Mesenchymal stem cell (in vitro differentiated cells and primary cell): ENCODE results near the gene SPATS2L.

Experiments used
- DNase-seq: peaks from one replicate; pipeline ENCODE4 v3.0.0-alpha.2; 2013
- H2AFZ ChIP-seq: one replicate; pipeline ENCODE4 v1.6.1; 2013; ENCODE audit warnings: low read depth, mild to moderate bottlenecking, control low read depth, inconsistent platforms, low read length, moderate library complexity
- H2AK5ac ChIP-seq: 2 replicates; pipeline ENCODE4 v1.6.1; 2013; ENCODE audit warnings: low read length, moderate library complexity, mild to moderate bottlenecking, inconsistent platforms; ENCODE audit not compliant: severe bottlenecking
- H2BK120ac ChIP-seq: one replicate; pipeline ENCODE4 v1.6.1; 2013; ENCODE audit warnings: low read depth, mild to moderate bottlenecking, inconsistent platforms, low read length, moderate library complexity
- H2BK12ac ChIP-seq, 2 experiments: one replicate each; pipeline ENCODE4 v1.6.1; 2013; ENCODE audit warnings: inconsistent platforms in 2 of 2, low read length in 2 of 2, mild to moderate bottlenecking in 2 of 2, moderate library complexity in 2 of 2, control low read depth in 1 of 2
- H2BK15ac ChIP-seq: one replicate; pipeline ENCODE4 v1.6.1; 2013; ENCODE audit warnings: mild to moderate bottlenecking, low read depth, inconsistent platforms; ENCODE audit not compliant: poor library complexity, severe bottlenecking
- H2BK5ac ChIP-seq: 2 replicates; pipeline ENCODE4 v1.6.1; 2013; ENCODE audit warnings: low read depth, mild to moderate bottlenecking, low read length, control low read depth, inconsistent platforms; ENCODE audit not compliant: poor library complexity, severe bottlenecking
- H3K14ac ChIP-seq, 2 experiments: one replicate each; pipeline ENCODE4 v1.6.1; 2013; ENCODE audit warnings: inconsistent platforms in 2 of 2, low read length in 2 of 2, control low read depth in 1 of 2, mild to moderate bottlenecking in 1 of 2, moderate library complexity in 1 of 2
- H3K18ac ChIP-seq, 2 experiments: one replicate each; pipeline ENCODE4 v1.6.1; 2013; ENCODE audit warnings: inconsistent platforms in 2 of 2, low read length in 2 of 2, control low read depth in 1 of 2, low read depth in 1 of 2, mild to moderate bottlenecking in 1 of 2
- H3K23ac ChIP-seq, 2 experiments: one replicate each; pipeline ENCODE4 v1.6.1; 2013; ENCODE audit warnings: inconsistent platforms in 2 of 2, low read length in 2 of 2, mild to moderate bottlenecking in 2 of 2, moderate library complexity in 2 of 2, control low read depth in 1 of 2
- H3K27ac ChIP-seq: 2 replicates; pipeline ENCODE4 v1.5.1; 2013; ENCODE audit warnings: mild to moderate bottlenecking, moderate library complexity, low read length, control low read depth, inconsistent platforms; ENCODE audit not compliant: poor library complexity, severe bottlenecking
- H3K27me3 ChIP-seq, 2 experiments: 2 replicates each; pipeline versions ENCODE4 v1.6.1 to v1.7.0; 2013; ENCODE audit warnings: low read length in 2 of 2, mild to moderate bottlenecking in 2 of 2, moderate library complexity in 2 of 2, control low read depth in 1 of 2, inconsistent platforms in 1 of 2; ENCODE audit not compliant: control insufficient read depth in 1 of 2, insufficient read depth in 1 of 2
- H3K36me3 ChIP-seq, 2 experiments: 2 replicates each; pipeline versions ENCODE4 v1.6.1 to v1.7.0; 2013; ENCODE audit warnings: low read length in 2 of 2, control low read depth in 1 of 2, inconsistent platforms in 1 of 2, low read depth in 1 of 2, mild to moderate bottlenecking in 1 of 2; ENCODE audit not compliant: insufficient read depth in 2 of 2, control insufficient read depth in 1 of 2
- H3K4ac ChIP-seq, 2 experiments: one replicate each; pipeline ENCODE4 v1.6.1; 2013; ENCODE audit warnings: inconsistent platforms in 2 of 2, low read length in 2 of 2, mild to moderate bottlenecking in 2 of 2, moderate library complexity in 2 of 2, control low read depth in 1 of 2, low read depth in 1 of 2
- H3K4me1 ChIP-seq: 2 replicates; pipeline ENCODE4 v1.6.1; 2013; ENCODE audit warnings: low read depth, low read length, control low read depth; ENCODE audit not compliant: control insufficient read depth, insufficient read depth
- H3K4me2 ChIP-seq: 2 replicates; pipeline ENCODE4 v1.6.1; 2013; ENCODE audit warnings: low read length, mild to moderate bottlenecking, inconsistent platforms; ENCODE audit not compliant: poor library complexity, severe bottlenecking
- H3K4me3 ChIP-seq, 2 experiments: 2 replicates each; pipeline versions ENCODE4 v1.5.1 to v1.7.0; 2013; ENCODE audit warnings: low read length in 2 of 2, mild to moderate bottlenecking in 2 of 2, control low read depth in 1 of 2, low read depth in 1 of 2; ENCODE audit not compliant: insufficient read depth in 1 of 2
- H3K79me1 ChIP-seq: replicated peaks from 2 replicates; pipeline ENCODE4 v1.6.1; 2013; ENCODE audit warnings: mild to moderate bottlenecking, control low read depth, low read length, inconsistent platforms; ENCODE audit not compliant: poor library complexity, severe bottlenecking
- H3K9ac ChIP-seq: 2 replicates; pipeline ENCODE4 v1.7.0; 2013; ENCODE audit warnings: mild to moderate bottlenecking, low read length, moderate library complexity
- H3K9me3 ChIP-seq: 2 replicates; pipeline ENCODE4 v1.7.0; 2013; ENCODE audit warnings: mild to moderate bottlenecking, low read length; ENCODE audit not compliant: control insufficient read depth
- H4K8ac ChIP-seq: one replicate; pipeline ENCODE4 v1.6.1; 2013; ENCODE audit warnings: inconsistent platforms, mild to moderate bottlenecking, low read length, moderate library complexity
- H4K91ac ChIP-seq: one replicate; pipeline ENCODE4 v1.6.1; 2013; ENCODE audit warnings: mild to moderate bottlenecking, low read length, inconsistent platforms
- WGBS: methylation state at CpG from one replicate; pipeline ENCODE4 v1.1.7; 2013; ENCODE audit warnings: mixed read lengths; 5-methylcytosine and 5-hydroxymethylcytosine counted together

Gene SPATS2L

GRCh38 chr2:200274116-200275075 is 32.1 kb upstream of the SPATS2L start:
- H3K36me3 ChIP-seq = no peaks in the 10 kb centered on the region
- H3K4me1 ChIP-seq = no peaks in the 10 kb centered on the region
- H3K27ac ChIP-seq = no peak overlapping the region

GRCh38 chr2:200275295-200276013 is 31.0 kb upstream of the SPATS2L start:
- Histone ChIP-seq H3K27me3 (no peaks in the 10 kb centered on the region), H2BK15ac (no peak overlapping the region), H4K8ac (peak overlapping the region; percentile 13), H3K4me1 (no peaks in the 10 kb centered on the region), H2AK5ac (no peak overlapping the region), H3K18ac (peak overlapping the region; percentile 9 to 23), H3K9ac (no peak overlapping the region), H3K23ac (no peak overlapping the region), H3K27ac (no peak overlapping the region), H3K4me2 (no peak overlapping the region), H2BK12ac (peak overlapping the region in 1 of 2 experiments; percentile 84), H3K36me3 (no peaks in the 10 kb centered on the region), H3K4ac (no peak overlapping the region), H2AFZ (no peak overlapping the region), H3K79me1 (no peaks in the 10 kb centered on the region), H4K91ac (no peak overlapping the region), H3K9me3 (no peaks in the 10 kb centered on the region), H2BK120ac (no peak overlapping the region), H3K14ac (no peak overlapping the region), H2BK5ac (no peak overlapping the region), H3K4me3 (no peak overlapping the region)
- DNase-seq = no peak
- 93% methylated on average over 5 of the region's 5 CpGs for WGBS

More at GRCh38 chr2:200274116-200275075, 32.1 kb upstream of the SPATS2L start:
- Histone ChIP-seq H3K79me1 (no peaks in the 10 kb centered on the region), H2BK12ac (no peak overlapping the region), H3K4ac (peak overlapping the region in 1 of 2 experiments; percentile 30), H3K9ac (no peak overlapping the region), H3K4me2 (no peak overlapping the region), H3K14ac (no peak overlapping the region), H4K8ac (no peak overlapping the region), H2BK120ac (no peak overlapping the region), H3K9me3 (no peaks in the 10 kb centered on the region), H4K91ac (no peak overlapping the region), H2BK5ac (no peak overlapping the region), H3K18ac (peak overlapping the region in 1 of 2 experiments; percentile 11), H2BK15ac (no peak overlapping the region), H3K23ac (no peak overlapping the region), H3K27me3 (no peaks in the 10 kb centered on the region), H3K4me3 (no peak overlapping the region), H2AK5ac (no peak overlapping the region), H2AFZ (no peak overlapping the region)
- peak; percentile 24 for DNase-seq
- WGBS = 65% methylated on average over 6 of the region's 7 CpGs

GRCh38 chr2:200276472-200276871 is 30.0 kb upstream of the SPATS2L start:
- Histone ChIP-seq H2BK15ac (no peak overlapping the region), H3K9me3 (no peaks in the 10 kb centered on the region), H3K23ac (no peak overlapping the region), H2BK120ac (no peak overlapping the region), H3K14ac (no peak overlapping the region), H3K27ac (no peak overlapping the region), H3K9ac (no peak overlapping the region), H4K91ac (no peak overlapping the region), H3K4me1 (no peaks in the 10 kb centered on the region), H3K18ac (no peak overlapping the region), H3K4me2 (no peak overlapping the region), H3K27me3 (no peaks in the 10 kb centered on the region), H3K36me3 (no peaks in the 10 kb centered on the region), H3K79me1 (no peaks in the 10 kb centered on the region), H3K4ac (no peak overlapping the region), H3K4me3 (no peak overlapping the region), H2AFZ (no peak overlapping the region), H4K8ac (no peak overlapping the region), H2BK5ac (no peak overlapping the region), H2AK5ac (no peak overlapping the region), H2BK12ac (no peak overlapping the region)
- 100% methylated on average over 1 of the region's 2 CpGs for WGBS
- no peak for DNase-seq

GRCh38 chr2:200278694-200279316 is 27.7 kb upstream of the SPATS2L start:
- H3K9me3 ChIP-seq = no peaks in the 10 kb centered on the region
- no peak overlapping the region for H3K4ac ChIP-seq
- H3K36me3 ChIP-seq = no peaks in the 10 kb centered on the region

More at GRCh38 chr2:200278694-200279316, 27.7 kb upstream of the SPATS2L start:
- H4K8ac ChIP-seq = no peak overlapping the region
- no peak overlapping the region for H2BK12ac ChIP-seq
- no peak overlapping the region for H3K23ac ChIP-seq
- no peaks in the 10 kb centered on the region for H3K27me3 ChIP-seq
- H3K4me2 ChIP-seq = no peak overlapping the region
- no peak overlapping the region for H2AFZ ChIP-seq
- no peak overlapping the region for H2AK5ac ChIP-seq
- no peak overlapping the region for H2BK120ac ChIP-seq
- WGBS = 97% methylated on average over 6 of the region's 6 CpGs
- no peak overlapping the region for H2BK15ac ChIP-seq
- no peak overlapping the region for H4K91ac ChIP-seq
- no peaks in the 10 kb centered on the region for H3K79me1 ChIP-seq
- H3K4me3 ChIP-seq = no peak overlapping the region
- H3K18ac ChIP-seq = no peak overlapping the region
- no peaks in the 10 kb centered on the region for H3K4me1 ChIP-seq
- H2BK5ac ChIP-seq = no peak overlapping the region
- no peak overlapping the region for H3K27ac ChIP-seq
- no peak overlapping the region for H3K9ac ChIP-seq
- DNase-seq = no peak
- H3K14ac ChIP-seq = no peak overlapping the region
